Stomach smooth muscle (tissue), 2 donors: ENCODE results near the gene MRC2.
"Not testable (repeated sequence)": the region's sequence is repeated elsewhere in the genome, so short reads cannot be mapped to it uniquely, and the experiment has no call there.

Experiments used
- H3K27ac ChIP-seq: one replicate; pipeline ENCODE4 v1.7.0; 2013; ENCODE audit warnings: mild to moderate bottlenecking, low read length, inconsistent platforms
- H3K27me3 ChIP-seq, 2 donors: one replicate each; pipeline ENCODE4 v1.7.0; 2013; ENCODE audit warnings: low read length in 2 of 2; ENCODE audit not compliant: insufficient read depth in 2 of 2, control insufficient read depth in 1 of 2
- H3K36me3 ChIP-seq, 2 donors: one replicate each; pipeline ENCODE4 v1.7.0; 2013; ENCODE audit warnings: low read length in 2 of 2; ENCODE audit not compliant: control insufficient read depth in 2 of 2, insufficient read depth in 2 of 2
- H3K4me1 ChIP-seq: one replicate; pipeline ENCODE4 v1.7.0; 2013; ENCODE audit warnings: low read length; ENCODE audit not compliant: control insufficient read depth, insufficient read depth
- H3K4me3 ChIP-seq, 2 donors: one replicate each; pipeline ENCODE4 v1.7.0; 2013; ENCODE audit warnings: low read length in 2 of 2
- H3K9ac ChIP-seq, 2 donors: one replicate each; pipeline ENCODE4 v1.7.0; 2013; ENCODE audit warnings: low read length in 2 of 2, mild to moderate bottlenecking in 1 of 2
- H3K9me3 ChIP-seq, 2 donors: one replicate each; pipeline ENCODE4 v1.7.0; 2013; ENCODE audit warnings: low read length in 2 of 2; ENCODE audit not compliant: control insufficient read depth in 2 of 2
- donor health status: healthy.
- donor health status: Pancreatic carcinoma.

MRC2 gene, protein sequence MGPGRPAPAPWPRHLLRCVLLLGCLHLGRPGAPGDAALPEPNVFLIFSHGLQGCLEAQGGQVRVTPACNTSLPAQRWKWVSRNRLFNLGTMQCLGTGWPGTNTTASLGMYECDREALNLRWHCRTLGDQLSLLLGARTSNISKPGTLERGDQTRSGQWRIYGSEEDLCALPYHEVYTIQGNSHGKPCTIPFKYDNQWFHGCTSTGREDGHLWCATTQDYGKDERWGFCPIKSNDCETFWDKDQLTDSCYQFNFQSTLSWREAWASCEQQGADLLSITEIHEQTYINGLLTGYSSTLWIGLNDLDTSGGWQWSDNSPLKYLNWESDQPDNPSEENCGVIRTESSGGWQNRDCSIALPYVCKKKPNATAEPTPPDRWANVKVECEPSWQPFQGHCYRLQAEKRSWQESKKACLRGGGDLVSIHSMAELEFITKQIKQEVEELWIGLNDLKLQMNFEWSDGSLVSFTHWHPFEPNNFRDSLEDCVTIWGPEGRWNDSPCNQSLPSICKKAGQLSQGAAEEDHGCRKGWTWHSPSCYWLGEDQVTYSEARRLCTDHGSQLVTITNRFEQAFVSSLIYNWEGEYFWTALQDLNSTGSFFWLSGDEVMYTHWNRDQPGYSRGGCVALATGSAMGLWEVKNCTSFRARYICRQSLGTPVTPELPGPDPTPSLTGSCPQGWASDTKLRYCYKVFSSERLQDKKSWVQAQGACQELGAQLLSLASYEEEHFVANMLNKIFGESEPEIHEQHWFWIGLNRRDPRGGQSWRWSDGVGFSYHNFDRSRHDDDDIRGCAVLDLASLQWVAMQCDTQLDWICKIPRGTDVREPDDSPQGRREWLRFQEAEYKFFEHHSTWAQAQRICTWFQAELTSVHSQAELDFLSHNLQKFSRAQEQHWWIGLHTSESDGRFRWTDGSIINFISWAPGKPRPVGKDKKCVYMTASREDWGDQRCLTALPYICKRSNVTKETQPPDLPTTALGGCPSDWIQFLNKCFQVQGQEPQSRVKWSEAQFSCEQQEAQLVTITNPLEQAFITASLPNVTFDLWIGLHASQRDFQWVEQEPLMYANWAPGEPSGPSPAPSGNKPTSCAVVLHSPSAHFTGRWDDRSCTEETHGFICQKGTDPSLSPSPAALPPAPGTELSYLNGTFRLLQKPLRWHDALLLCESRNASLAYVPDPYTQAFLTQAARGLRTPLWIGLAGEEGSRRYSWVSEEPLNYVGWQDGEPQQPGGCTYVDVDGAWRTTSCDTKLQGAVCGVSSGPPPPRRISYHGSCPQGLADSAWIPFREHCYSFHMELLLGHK (N-terminal part only)

DNA sequence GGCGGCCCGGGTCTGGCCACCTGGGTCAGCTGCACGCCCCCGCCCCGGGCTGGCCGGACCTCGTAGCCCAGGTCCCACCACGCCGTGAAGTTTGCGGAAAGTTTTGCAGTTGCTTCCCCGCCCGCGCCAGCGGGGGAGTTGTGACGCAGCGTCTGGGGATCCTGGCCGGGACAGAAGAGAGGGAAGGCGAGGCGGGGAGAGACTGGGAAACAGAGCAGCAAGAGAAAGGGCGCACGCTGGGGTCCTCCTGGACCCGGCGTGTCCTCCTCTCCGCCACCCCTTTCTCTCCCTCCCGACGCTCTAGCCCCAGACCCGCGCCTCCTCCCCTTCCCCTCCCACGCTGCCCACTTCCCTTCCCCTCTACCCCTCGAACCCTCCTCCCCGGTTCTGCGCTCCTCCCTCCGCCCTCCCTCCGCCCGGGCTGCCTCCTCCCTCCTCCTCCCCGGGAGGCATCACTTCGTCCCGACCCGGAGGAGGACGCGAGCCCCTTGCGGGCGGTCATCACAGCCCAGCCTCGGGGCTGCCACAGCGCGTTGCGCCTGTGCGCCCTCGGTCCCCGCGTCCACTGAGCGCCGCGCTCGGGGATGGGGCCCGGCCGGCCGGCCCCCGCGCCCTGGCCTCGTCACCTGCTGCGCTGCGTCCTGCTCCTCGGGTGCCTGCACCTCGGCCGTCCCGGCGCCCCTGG, at the start of gene MRC2:
MRC2 (plus strand) TSS at position 452 of the 685 bp plus-strand sequence; CDS start at position 585, 133 bp downstream.
- peak within 1 kb of the TSS; percentile 49 for H3K27ac ChIP-seq
- peaks cover 24% of the 10 kb centered on the region for H3K4me1 ChIP-seq
- peak within 1 kb of the TSS in 1 of 2 donors; percentile 51 for H3K9ac ChIP-seq
- no peaks in the 10 kb centered on the region for H3K9me3 ChIP-seq
- H3K36me3 ChIP-seq = no peaks in the 10 kb centered on the region
- H3K27me3 ChIP-seq = peaks cover 7 to 11% of the 10 kb centered on the region in 2 donors
- H3K4me3 ChIP-seq = peak within 1 kb of the TSS; percentile 57 to 71

DNA sequence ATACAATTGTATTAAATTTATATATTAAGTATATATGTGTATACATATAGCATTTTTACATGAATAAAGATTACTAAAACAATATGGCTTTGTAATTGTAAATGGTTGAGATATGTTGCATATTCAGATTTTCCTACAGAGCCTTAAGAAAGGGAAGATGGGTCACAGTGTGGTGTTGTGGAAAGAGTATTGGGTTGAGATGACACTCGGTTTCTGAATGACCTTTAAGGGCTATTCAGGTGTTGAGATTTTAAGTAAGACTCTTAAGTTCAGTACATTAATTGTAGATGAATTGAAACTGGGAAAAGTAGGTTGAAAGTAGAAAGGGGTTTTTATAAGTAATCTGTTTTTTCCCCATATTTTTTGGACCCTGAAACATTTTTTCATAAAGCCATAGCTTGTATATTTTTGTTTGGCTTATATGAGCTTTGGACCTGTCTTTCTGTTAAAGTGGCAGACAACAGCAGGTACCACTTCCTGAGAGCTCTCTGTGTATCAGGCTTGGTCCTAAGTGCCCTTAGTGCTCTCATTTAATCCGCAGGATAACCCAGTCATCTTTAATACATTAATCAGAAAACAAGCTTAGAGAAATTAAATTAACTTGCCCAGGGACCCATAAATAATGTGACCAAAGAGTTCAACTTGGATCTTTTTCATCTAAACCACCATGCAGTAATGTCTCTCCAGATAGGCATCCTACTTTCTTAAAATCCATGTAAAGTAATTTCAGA, 48.5 kb upstream of the MRC2 start:
- Histone ChIP-seq H3K9me3 (no peaks in the 10 kb centered on the region), H3K4me1 (no peaks in the 10 kb centered on the region), H3K9ac (no peak overlapping the region), H3K36me3 (peaks cover 8 to 17% of the 10 kb centered on the region in 2 donors), H3K4me3 (no peak overlapping the region), H3K27ac (no peak overlapping the region), H3K27me3 (no peaks in the 10 kb centered on the region)

DNA sequence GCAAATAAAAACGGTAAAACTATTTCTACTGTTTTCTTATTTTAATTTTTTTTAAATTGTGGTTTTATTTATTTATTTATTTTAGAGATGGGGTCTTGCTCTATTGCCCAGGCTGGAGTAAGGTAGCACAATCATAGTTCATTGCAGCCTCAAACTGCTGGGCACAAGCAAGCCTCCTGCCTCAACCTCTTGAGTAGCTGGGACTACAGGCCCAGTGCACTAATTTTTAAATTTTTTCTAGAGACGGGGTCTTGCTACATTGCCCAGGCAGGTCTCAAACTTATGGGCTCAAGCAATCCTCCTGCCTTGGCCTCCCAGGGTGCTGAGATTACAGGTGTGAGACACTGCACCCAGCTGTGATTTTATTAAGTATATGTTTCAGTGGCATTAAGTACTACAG, 46.5 kb upstream of the MRC2 start:
- Histone ChIP-seq H3K36me3 (peaks cover 7 to 14% of the 10 kb centered on the region in 2 donors), H3K27me3 (no peaks in the 10 kb centered on the region), H3K4me1 (no peaks in the 10 kb centered on the region), H3K27ac (no peak overlapping the region), H3K9me3 (no peaks in the 10 kb centered on the region), H3K4me3 (no peak overlapping the region), H3K9ac (no peak overlapping the region)

DNA sequence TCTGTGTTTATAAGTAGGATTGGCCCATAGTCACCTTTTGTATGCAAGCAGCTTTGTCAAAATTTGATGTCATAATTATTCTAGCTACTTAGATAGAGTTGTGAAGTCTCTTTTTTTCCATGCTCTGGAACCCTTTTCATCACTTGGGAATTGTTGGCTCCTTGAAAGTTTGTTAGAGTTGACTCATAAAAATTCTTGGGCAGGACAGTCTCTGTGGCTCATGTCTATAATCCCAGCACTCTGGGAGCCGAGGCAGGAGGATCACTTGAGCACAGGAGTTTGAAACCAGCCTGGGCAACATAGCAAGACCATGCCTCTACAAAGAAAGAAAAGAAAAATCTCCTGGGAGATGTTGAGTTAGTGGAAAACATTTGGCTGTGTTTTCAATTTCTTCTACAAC, 45.7 kb upstream of the MRC2 start:
- Histone ChIP-seq H3K9me3 (no peaks in the 10 kb centered on the region), H3K4me3 (no peak overlapping the region), H3K9ac (no peak overlapping the region), H3K27me3 (no peaks in the 10 kb centered on the region), H3K36me3 (peaks cover 7 to 14% of the 10 kb centered on the region in 2 donors), H3K4me1 (no peaks in the 10 kb centered on the region), H3K27ac (no peak overlapping the region)

DNA sequence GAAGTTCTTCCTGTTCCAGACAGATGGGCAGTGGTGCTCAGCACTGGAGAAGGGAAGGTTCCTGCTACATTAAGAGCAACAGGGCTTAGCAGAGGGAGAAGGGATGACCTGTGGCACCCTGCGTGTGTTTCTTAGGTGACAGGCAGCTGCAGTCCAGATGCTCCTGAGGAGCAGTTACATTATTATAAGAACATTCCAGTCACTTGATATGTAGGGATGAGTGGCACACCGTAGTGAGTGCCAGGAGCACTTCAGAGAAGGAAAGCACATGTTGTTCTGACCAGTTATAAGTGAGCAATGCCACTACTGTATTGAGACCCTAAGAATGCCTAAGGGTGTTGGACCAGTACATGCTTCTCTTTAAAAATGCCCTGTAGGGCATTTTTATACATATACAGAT, 39.9 kb upstream of the MRC2 start:
- Histone ChIP-seq H3K9me3 (no peaks in the 10 kb centered on the region), H3K9ac (no peak overlapping the region), H3K4me1 (no peaks in the 10 kb centered on the region), H3K4me3 (no peak overlapping the region), H3K27me3 (no peaks in the 10 kb centered on the region), H3K36me3 (peaks cover 25 to 26% of the 10 kb centered on the region in 2 donors), H3K27ac (no peak overlapping the region)

DNA sequence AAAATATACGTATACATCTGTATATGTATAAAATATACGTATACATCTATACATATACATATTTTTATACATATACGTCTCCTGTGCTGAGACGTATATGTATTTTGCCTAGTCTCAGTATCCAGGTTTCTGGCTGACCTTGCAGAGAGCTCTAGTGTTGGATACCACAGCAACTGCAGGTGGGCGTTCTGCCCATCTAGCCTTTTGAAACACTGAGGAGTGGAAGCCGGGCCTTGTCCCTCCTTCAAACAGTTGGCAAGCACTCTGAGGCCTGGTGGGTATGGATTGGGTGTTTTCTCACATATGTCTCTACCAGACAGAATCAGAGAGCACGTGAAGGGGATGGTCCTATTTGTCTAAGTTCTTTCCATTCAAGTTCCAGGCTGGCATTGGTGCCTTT, 39.4 kb upstream of the MRC2 start:
- Histone ChIP-seq H3K4me1 (no peaks in the 10 kb centered on the region), H3K9ac (no peak overlapping the region), H3K4me3 (no peak overlapping the region), H3K27ac (no peak overlapping the region), H3K9me3 (no peaks in the 10 kb centered on the region), H3K36me3 (peaks cover 23 to 25% of the 10 kb centered on the region in 2 donors), H3K27me3 (no peaks in the 10 kb centered on the region)

DNA sequence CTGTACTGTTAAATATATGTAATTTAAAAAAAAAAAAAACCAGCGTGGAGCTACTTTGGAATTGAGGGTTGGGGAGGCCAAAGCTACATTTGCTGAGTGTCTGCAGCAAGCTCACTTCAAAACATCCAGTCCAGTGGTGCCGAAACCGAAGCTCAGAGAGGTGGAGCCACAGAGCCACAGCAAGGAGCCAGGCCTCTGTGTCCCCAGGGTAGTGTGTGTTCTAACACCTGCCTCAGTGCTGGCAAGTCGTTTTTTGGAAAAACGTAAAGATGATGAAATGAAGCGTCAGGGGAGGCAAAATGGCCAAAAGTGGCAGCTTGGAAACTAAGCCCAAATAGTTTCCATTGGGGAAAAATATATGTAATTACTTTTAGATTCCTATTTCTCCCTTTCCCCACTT, 36.1 kb upstream of the MRC2 start:
- Histone ChIP-seq H3K9me3 (no peaks in the 10 kb centered on the region), H3K27me3 (no peaks in the 10 kb centered on the region), H3K27ac (no peak overlapping the region), H3K4me3 (no peak overlapping the region), H3K9ac (no peak overlapping the region), H3K4me1 (no peaks in the 10 kb centered on the region), H3K36me3 (peaks cover 26 to 28% of the 10 kb centered on the region in 2 donors)

DNA sequence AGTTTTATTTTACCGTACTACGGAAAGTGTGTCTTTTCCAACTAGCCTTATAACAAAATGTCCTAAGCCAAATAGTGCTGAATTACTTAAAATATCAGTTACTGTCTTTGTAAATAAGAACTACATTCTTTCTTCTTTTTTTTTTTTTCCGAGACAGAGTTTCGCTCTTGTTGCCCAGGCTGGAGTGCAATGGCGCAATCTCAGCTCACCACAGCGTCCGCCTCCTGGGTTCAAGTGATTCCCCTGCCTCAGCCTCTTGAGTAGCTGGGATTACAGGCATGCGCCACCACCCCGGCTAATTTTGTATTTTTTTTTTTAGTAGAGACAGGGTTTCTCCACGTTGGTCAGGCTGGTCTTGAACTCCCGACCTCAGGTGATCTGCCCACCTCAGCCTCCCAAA, 35.6 kb upstream of the MRC2 start:
- not testable (repeated sequence) for H3K4me1 ChIP-seq, H3K4me3 ChIP-seq, H3K9me3 ChIP-seq, H3K27ac ChIP-seq, H3K27me3 ChIP-seq, H3K9ac ChIP-seq
- H3K36me3 ChIP-seq = peaks cover 29 to 32% of the 10 kb centered on the region in 2 donors

DNA sequence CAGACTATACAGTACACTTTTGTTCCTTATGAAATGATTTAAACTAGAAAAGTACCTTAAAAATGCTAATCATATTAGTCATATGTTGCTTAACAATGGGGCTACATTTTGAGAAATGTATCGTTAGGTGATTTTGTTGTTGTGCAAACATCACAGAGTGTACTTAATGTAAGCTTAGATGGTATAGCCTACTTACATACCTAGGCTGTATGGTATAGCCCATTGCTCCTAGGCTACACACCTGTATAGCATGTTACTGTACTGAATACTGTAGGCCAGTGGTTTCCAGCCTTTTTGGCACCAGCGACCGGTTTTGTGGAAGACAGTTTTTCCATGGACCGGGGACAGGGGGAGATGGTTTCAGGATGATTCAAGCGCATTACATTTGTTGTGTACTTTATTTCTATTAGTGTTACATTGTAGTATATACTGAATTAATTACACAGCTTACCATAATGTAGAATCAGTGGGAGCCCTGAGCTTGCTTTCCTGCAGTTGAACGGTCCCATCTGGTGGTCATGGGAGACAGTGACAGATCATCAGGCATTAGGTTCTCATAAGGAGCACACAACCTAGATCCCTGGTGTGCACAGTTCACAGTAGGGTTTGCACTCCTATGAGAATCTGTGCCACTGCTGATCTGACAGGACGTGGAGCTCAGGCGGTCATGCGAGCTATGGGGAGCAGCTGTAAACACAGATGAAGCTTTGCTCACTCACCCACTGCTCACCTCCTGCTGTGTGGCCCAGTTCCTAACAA, 35.0 kb upstream of the MRC2 start:
- Histone ChIP-seq H3K36me3 (peaks cover 30 to 32% of the 10 kb centered on the region in 2 donors), H3K27me3 (no peaks in the 10 kb centered on the region)

More for the DNA sequence above, 35.0 kb upstream of the MRC2 start:
- no peaks in the 10 kb centered on the region for H3K4me1 ChIP-seq
- no peak overlapping the region for H3K4me3 ChIP-seq
- no peaks in the 10 kb centered on the region for H3K9me3 ChIP-seq
- no peak overlapping the region for H3K27ac ChIP-seq
- H3K9ac ChIP-seq = no peak overlapping the region
